ES-I3 (cell line): ENCODE results near the gene CRNKL1.
A peak's percentile ranks its signal among the peaks of the same experiment; 100 is the strongest.

Experiments
- H3K36me3 ChIP-seq: 2 replicates; pipeline ENCODE4 v1.6.1; 2013; ENCODE audit warnings: mild to moderate bottlenecking, low read length, control low read depth, moderate library complexity; ENCODE audit not compliant: insufficient read depth
- H3K4me1 ChIP-seq: 2 replicates; pipeline ENCODE4 v1.6.1; 2013; ENCODE audit warnings: mild to moderate bottlenecking, control low read depth, low read length; ENCODE audit not compliant: insufficient read depth
- H3K9ac ChIP-seq: 2 replicates; pipeline ENCODE4 v1.6.1; 2013; ENCODE audit warnings: low read depth, mild to moderate bottlenecking, low read length, moderate library complexity
- H3K9me3 ChIP-seq: 2 replicates; pipeline ENCODE4 v1.6.1; 2013; ENCODE audit warnings: mild to moderate bottlenecking, low read length, moderate library complexity; ENCODE audit not compliant: control insufficient read depth, insufficient read depth

Gene CRNKL1

GRCh38 chr20:20076297-20077065 is 24.2 kb upstream of the CRNKL1 start:
- Histone ChIP-seq H3K9ac (no peak overlapping the region), H3K36me3 (no peaks in the 10 kb centered on the region), H3K4me1 (peaks cover 6% of the 10 kb centered on the region; the same call in 1 of the 2 replicates), H3K9me3 (no peaks in the 10 kb centered on the region)

GRCh38 chr20:20075032-20075431 is 22.8 kb upstream of the CRNKL1 start:
- Histone ChIP-seq H3K9me3 (no peaks in the 10 kb centered on the region), H3K9ac (no peak overlapping the region), H3K36me3 (no peaks in the 10 kb centered on the region), H3K4me1 (peaks cover 6% of the 10 kb centered on the region; the same call in 1 of the 2 replicates)

GRCh38 chr20:20073801-20074371 is 21.6 kb upstream of the CRNKL1 start:
- H3K9me3 ChIP-seq: no peaks in the 10 kb centered on the region
- H3K36me3 ChIP-seq: no peaks in the 10 kb centered on the region
- no peak overlapping the region for H3K9ac ChIP-seq
- H3K4me1 ChIP-seq: peaks cover 6% of the 10 kb centered on the region; the same call in 1 of the 2 replicates

- H3K9me3 ChIP-seq: no peaks in the 10 kb centered on the region
- no peak overlapping the region for H3K9ac ChIP-seq
- no peaks in the 10 kb centered on the region for H3K36me3 ChIP-seq
- H3K4me1 ChIP-seq: no peaks in the 10 kb centered on the region
Observed at GRCh38 chr20:20070871-20071726, 18.8 kb upstream of the CRNKL1 start.

- no peaks in the 10 kb centered on the region for H3K4me1 ChIP-seq
- H3K9me3 ChIP-seq: no peaks in the 10 kb centered on the region
- no peak overlapping the region for H3K9ac ChIP-seq
- H3K36me3 ChIP-seq: no peaks in the 10 kb centered on the region
Observed at GRCh38 chr20:20065361-20065760, 13.1 kb upstream of the CRNKL1 start.

GRCh38 chr20:20063941-20064702 is 11.9 kb upstream of the CRNKL1 start:
- Histone ChIP-seq H3K9ac (no peak overlapping the region), H3K4me1 (no peaks in the 10 kb centered on the region), H3K9me3 (no peaks in the 10 kb centered on the region), H3K36me3 (no peaks in the 10 kb centered on the region)

- Histone ChIP-seq H3K9ac (no peak overlapping the region), H3K9me3 (no peaks in the 10 kb centered on the region), H3K4me1 (no peaks in the 10 kb centered on the region), H3K36me3 (no peaks in the 10 kb centered on the region)
Observed at GRCh38 chr20:20060234-20060998, 8.2 kb upstream of the CRNKL1 start.

- no peaks in the 10 kb centered on the region for H3K4me1 ChIP-seq
- H3K9me3 ChIP-seq: no peaks in the 10 kb centered on the region
- peaks cover 14% of the 10 kb centered on the region for H3K36me3 ChIP-seq
- H3K9ac ChIP-seq: peak overlapping the region; percentile 71; the same call in 1 of the 2 replicates
Observed at GRCh38 chr20:20051767-20052073, 546 bp downstream of the CRNKL1 start.

GRCh38 chr20:20039752-20040387 is 12.4 kb downstream of the CRNKL1 start:
- H3K4me1 ChIP-seq: no peaks in the 10 kb centered on the region; the same call in 1 of the 2 replicates
- H3K9me3 ChIP-seq: no peaks in the 10 kb centered on the region
- no peak overlapping the region for H3K9ac ChIP-seq
- H3K36me3 ChIP-seq: peaks cover 46% of the 10 kb centered on the region

GRCh38 chr20:20038586-20038985 is 13.7 kb downstream of the CRNKL1 start:
- H3K9me3 ChIP-seq: no peaks in the 10 kb centered on the region
- no peak overlapping the region for H3K9ac ChIP-seq
- H3K4me1 ChIP-seq: no peaks in the 10 kb centered on the region; the same call in 1 of the 2 replicates
- peaks cover 46% of the 10 kb centered on the region for H3K36me3 ChIP-seq

GRCh38 chr20:20037960-20038359 is 14.3 kb downstream of the CRNKL1 start:
- Histone ChIP-seq H3K4me1 (no peaks in the 10 kb centered on the region; the same call in 1 of the 2 replicates), H3K36me3 (peaks cover 48% of the 10 kb centered on the region), H3K9ac (no peak overlapping the region), H3K9me3 (no peaks in the 10 kb centered on the region)

- H3K9ac ChIP-seq: no peak overlapping the region
- no peaks in the 10 kb centered on the region for H3K9me3 ChIP-seq
- H3K36me3 ChIP-seq: peaks cover 42% of the 10 kb centered on the region
- H3K4me1 ChIP-seq: no peaks in the 10 kb centered on the region; the same call in 1 of the 2 replicates
Observed at GRCh38 chr20:20036756-20037155, 15.5 kb downstream of the CRNKL1 start.

GRCh38 chr20:20034486-20034885 is 17.8 kb downstream of the CRNKL1 start:
- Histone ChIP-seq H3K9ac (no peak overlapping the region), H3K9me3 (no peaks in the 10 kb centered on the region), H3K36me3 (peaks cover 30% of the 10 kb centered on the region), H3K4me1 (no peaks in the 10 kb centered on the region; the same call in 1 of the 2 replicates)
